Measurements from ENCODE around the gene B4GALT6.
A peak's percentile ranks its signal among the peaks of the same experiment; 100 is the strongest.

The B4GALT6 gene

GRCh38 chr18:31660763-31661162 is 23.6 kb downstream of the B4GALT6 start:
- Mint-ChIP-seq H3K27me3 (no peaks in the 10 kb centered on the region), H3K9me3 (peaks cover 9% of the 10 kb centered on the region), H3K36me3 (ENCODE audit: low read depth) (peaks cover 7% of the 10 kb centered on the region), H3K27ac (no peak overlapping the region), H3K4me3 (no peak overlapping the region), H3K4me1 (ENCODE audit: low read depth) (peaks cover 14% of the 10 kb centered on the region)
- intact Hi-C loops (cut with micrococcal nuclease): no loop called here

DNA sequence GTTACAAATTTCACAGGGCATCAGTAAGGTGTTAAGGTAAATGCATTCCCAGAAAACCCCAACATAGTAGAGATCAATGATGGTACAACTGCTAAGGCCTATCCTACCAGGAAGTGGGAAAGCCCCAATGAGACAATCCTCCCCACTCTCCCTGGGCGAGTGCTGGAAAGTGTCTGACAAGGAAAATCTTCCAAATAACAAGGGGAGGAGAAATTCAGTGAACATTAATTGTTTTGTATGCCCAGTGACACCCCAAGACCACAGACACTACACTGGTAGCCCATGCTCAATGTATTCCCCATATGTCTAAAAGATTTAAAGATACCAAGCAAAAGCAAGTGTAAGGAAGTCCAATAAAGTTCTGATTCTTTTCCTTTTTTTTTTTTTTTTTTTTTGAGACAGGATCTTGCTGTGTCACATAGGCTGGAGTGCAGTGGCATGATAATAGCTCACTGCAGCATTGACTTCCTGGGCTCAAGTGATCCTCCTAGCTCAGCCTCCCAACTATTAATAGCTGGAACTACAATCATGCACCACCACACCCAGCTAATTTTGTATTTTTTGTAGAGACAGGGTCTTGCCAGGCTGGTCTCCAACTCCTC is 24.7 kb downstream of the B4GALT6 start:
- Mint-ChIP-seq H3K27me3 (no peaks in the 10 kb centered on the region), H3K4me3 (no peak overlapping the region), H3K4me1 (ENCODE audit: low read depth) (peaks cover 14% of the 10 kb centered on the region), H3K9me3 (peaks cover 9% of the 10 kb centered on the region), H3K36me3 (ENCODE audit: low read depth) (peaks cover 7% of the 10 kb centered on the region), H3K27ac (peak overlapping the region; percentile 40)
- intact Hi-C loops (cut with micrococcal nuclease): no loop called here

DNA sequence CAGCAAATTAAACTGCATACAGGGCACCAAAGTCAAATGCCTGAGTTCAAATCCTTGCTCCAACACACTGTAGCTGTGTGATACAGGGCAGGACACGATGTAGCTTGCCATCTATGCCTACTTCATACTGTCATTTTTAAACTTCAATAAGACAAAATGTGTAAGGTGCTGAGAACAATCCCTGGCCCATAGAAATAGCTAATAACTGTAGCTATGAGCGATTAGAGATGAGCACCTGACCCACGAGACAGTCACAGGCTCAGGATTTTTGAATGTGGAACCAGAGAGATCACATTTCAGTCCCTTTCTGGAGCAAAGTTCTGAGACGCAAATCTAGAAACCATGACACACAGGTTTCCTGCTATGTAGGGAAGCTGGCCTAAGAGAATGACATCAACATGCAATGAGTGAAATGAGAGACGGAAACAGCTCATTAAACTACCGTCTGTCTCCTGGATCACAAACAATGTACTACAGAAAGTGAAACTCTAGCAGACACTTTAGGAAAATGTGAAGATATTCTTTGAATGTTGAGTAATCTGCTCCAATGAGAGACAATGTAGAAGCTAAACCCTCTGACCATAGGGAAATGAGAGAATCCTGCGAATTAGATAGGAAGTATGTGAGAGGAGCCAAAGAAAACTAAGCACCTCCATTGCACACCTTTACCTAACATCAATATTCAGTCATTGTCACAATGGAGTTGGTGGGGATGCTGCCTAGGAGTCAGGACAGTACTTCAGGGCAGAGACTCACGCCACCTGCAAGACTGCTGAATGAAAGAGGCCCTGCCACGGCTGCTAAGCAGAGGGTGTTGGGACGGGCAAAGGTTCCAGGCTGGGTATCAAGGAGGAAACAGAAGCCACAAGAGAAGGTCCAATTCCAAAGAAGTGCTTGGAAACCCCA is 25.5 kb downstream of the B4GALT6 start:
- peaks cover 14% of the 10 kb centered on the region for H3K4me1 Mint-ChIP-seq (ENCODE audit: low read depth)
- no peaks in the 10 kb centered on the region for H3K27me3 Mint-ChIP-seq
- no peak overlapping the region for H3K4me3 Mint-ChIP-seq
- H3K9me3 Mint-ChIP-seq: peaks cover 9% of the 10 kb centered on the region
- peaks cover 7% of the 10 kb centered on the region for H3K36me3 Mint-ChIP-seq (ENCODE audit: low read depth)
- intact Hi-C loops (cut with micrococcal nuclease): no loop called here
- peak overlapping the region; percentile 40 for H3K27ac Mint-ChIP-seq

DNA sequence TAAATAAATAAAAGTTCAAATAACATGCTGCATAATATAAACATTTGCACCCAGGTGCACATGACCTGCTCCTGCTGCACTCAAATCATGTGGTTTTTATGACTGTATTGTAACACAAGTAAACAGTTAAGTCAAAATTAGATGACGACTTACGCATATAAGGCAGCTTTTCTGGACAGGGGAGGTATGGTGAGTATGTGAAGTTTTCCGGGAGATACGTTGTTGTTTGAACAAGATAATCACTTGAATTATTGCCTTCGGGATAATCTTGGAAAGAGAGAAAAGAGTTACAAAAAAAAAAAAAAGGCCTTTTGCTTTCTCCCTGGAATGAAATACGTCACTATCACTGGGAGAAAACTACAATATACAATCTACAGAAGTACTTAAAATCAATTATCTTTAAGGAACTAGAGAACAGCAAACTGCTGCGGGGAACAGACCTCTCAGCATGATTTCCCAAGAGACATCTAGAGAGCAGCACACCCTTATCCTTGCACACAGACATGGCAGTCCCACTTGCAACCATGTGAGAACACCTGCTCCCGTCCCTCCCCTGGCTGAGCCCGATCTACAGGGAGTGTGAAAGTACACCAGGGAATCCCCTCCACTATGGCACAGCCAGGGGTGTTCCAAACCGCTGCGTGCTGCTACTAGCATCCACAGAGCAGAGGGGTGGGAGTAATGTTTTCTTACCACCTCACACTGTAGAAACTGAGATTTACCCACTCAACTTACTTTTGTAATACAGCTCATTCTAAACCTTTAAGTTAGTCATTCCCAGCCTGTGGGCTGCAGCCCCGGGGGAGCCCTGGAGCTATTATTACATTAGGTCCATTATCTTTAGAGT is 26.3 kb downstream of the B4GALT6 start:
- Mint-ChIP-seq H3K4me1 (ENCODE audit: low read depth) (peaks cover 17% of the 10 kb centered on the region), H3K27me3 (no peaks in the 10 kb centered on the region), H3K9me3 (peaks cover 9% of the 10 kb centered on the region), H3K4me3 (no peak overlapping the region), H3K27ac (no peak overlapping the region), H3K36me3 (ENCODE audit: low read depth) (peaks cover 7% of the 10 kb centered on the region)
- intact Hi-C loops (cut with micrococcal nuclease): no loop called here

DNA sequence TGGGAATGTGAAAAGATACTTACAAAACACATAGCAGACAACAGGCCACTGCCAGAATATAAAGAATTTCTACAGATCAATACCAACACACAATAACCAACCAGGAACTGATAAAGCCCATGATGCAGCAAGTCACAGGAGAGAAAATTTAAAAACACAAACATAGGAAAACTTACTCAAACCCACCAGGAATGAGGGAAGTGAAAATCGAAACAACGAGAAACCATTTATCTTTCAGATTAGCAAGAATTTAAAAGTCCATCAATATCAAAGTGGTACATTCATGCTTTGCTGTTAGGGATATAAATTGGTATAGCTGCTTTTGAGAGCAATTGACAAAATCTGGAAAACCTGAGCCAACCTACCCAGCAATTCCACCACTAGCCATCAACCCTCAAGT is 27.6 kb downstream of the B4GALT6 start:
- intact Hi-C loops (cut with micrococcal nuclease): no loop called here
- peaks cover 30% of the 10 kb centered on the region for H3K4me1 Mint-ChIP-seq (ENCODE audit: low read depth)
- peaks cover 9% of the 10 kb centered on the region for H3K9me3 Mint-ChIP-seq
- H3K27me3 Mint-ChIP-seq: no peaks in the 10 kb centered on the region
- H3K4me3 Mint-ChIP-seq: no peak overlapping the region
- peaks cover 7% of the 10 kb centered on the region for H3K36me3 Mint-ChIP-seq (ENCODE audit: low read depth)
- H3K27ac Mint-ChIP-seq: no peak overlapping the region

DNA sequence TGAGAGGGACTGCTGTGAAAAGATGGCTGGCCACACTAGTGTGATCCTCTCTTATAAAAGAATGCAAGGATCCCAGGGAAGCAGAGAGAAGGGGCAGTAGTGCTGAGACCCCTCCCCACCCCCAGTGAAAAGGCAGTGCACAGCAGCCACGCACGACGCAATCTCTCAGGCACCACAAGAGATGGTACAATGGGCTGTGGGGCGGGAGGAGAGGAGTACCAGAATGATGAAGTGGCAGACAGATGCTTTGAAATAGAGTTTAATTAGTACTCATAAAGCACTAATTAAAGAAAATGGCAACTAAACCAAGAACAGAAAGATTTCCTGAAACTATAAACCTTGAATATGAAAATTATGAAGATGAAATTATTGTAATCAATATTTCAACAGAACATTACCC is 29.0 kb downstream of the B4GALT6 start:
- H3K9me3 Mint-ChIP-seq: peaks cover under 1% of the 10 kb centered on the region
- no peaks in the 10 kb centered on the region for H3K27me3 Mint-ChIP-seq
- no peak overlapping the region for H3K27ac Mint-ChIP-seq
- peaks cover 2% of the 10 kb centered on the region for H3K36me3 Mint-ChIP-seq (ENCODE audit: low read depth)
- peaks cover 30% of the 10 kb centered on the region for H3K4me1 Mint-ChIP-seq (ENCODE audit: low read depth)
- no peak overlapping the region for H3K4me3 Mint-ChIP-seq
- intact Hi-C loops (cut with micrococcal nuclease): no loop called here

DNA sequence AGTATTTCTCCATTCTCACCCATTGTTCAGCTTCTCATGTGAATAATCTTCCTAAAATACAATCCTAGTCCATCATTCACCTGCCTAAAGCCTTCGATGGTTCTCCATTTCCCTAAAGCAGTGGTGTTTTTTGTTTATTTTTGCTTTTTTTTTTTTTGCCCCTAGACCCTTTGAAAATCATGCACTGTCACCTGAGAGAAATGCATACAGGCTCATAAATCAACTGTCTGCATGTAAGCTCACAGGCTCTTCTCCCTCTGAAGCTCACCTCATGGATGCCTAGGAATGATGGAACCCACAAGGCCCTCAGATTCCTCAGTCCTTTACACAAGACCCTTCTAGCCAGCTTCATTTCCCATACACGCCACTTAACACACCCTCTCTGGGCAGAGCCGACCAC is 31.5 kb downstream of the B4GALT6 start:
- intact Hi-C loops (cut with micrococcal nuclease): no loop called here
- no peak overlapping the region for H3K27ac Mint-ChIP-seq
- no peaks in the 10 kb centered on the region for H3K27me3 Mint-ChIP-seq
- H3K4me3 Mint-ChIP-seq: no peak overlapping the region
- peaks cover 16% of the 10 kb centered on the region for H3K4me1 Mint-ChIP-seq (ENCODE audit: low read depth)
- no peaks in the 10 kb centered on the region for H3K36me3 Mint-ChIP-seq (ENCODE audit: low read depth)
- H3K9me3 Mint-ChIP-seq: no peaks in the 10 kb centered on the region

- Mint-ChIP-seq H3K4me3 (no peak overlapping the region), H3K36me3 (ENCODE audit: low read depth) (no peaks in the 10 kb centered on the region), H3K9me3 (no peaks in the 10 kb centered on the region), H3K27me3 (no peaks in the 10 kb centered on the region), H3K4me1 (ENCODE audit: low read depth) (peaks cover 16% of the 10 kb centered on the region), H3K27ac (no peak overlapping the region)
- intact Hi-C loops (cut with micrococcal nuclease): no loop called here
Observed at GRCh38 chr18:31652357-31652756, 32.0 kb downstream of the B4GALT6 start.

- Mint-ChIP-seq H3K27me3 (no peaks in the 10 kb centered on the region), H3K4me1 (ENCODE audit: low read depth) (peaks cover 21% of the 10 kb centered on the region), H3K27ac (no peak overlapping the region), H3K4me3 (no peak overlapping the region), H3K9me3 (no peaks in the 10 kb centered on the region), H3K36me3 (ENCODE audit: low read depth) (no peaks in the 10 kb centered on the region)
- intact Hi-C loops (cut with micrococcal nuclease): no loop called here
Observed at GRCh38 chr18:31651369-31651768, 33.0 kb downstream of the B4GALT6 start.

GRCh38 chr18:31649978-31650719 is 34.2 kb downstream of the B4GALT6 start:
- Mint-ChIP-seq H3K9me3 (no peaks in the 10 kb centered on the region), H3K4me1 (ENCODE audit: low read depth) (peaks cover 25% of the 10 kb centered on the region), H3K4me3 (no peak overlapping the region), H3K27ac (no peak overlapping the region), H3K36me3 (ENCODE audit: low read depth) (no peaks in the 10 kb centered on the region), H3K27me3 (no peaks in the 10 kb centered on the region)
- intact Hi-C loops (cut with micrococcal nuclease): no loop called here

GRCh38 chr18:31649449-31649848 is 34.9 kb downstream of the B4GALT6 start:
- no peaks in the 10 kb centered on the region for H3K9me3 Mint-ChIP-seq
- no peak overlapping the region for H3K4me3 Mint-ChIP-seq
- H3K4me1 Mint-ChIP-seq (ENCODE audit: low read depth): peaks cover 25% of the 10 kb centered on the region
- H3K27ac Mint-ChIP-seq: no peak overlapping the region
- no peaks in the 10 kb centered on the region for H3K36me3 Mint-ChIP-seq (ENCODE audit: low read depth)
- intact Hi-C loops (cut with micrococcal nuclease): no loop called here
- H3K27me3 Mint-ChIP-seq: no peaks in the 10 kb centered on the region

DNA sequence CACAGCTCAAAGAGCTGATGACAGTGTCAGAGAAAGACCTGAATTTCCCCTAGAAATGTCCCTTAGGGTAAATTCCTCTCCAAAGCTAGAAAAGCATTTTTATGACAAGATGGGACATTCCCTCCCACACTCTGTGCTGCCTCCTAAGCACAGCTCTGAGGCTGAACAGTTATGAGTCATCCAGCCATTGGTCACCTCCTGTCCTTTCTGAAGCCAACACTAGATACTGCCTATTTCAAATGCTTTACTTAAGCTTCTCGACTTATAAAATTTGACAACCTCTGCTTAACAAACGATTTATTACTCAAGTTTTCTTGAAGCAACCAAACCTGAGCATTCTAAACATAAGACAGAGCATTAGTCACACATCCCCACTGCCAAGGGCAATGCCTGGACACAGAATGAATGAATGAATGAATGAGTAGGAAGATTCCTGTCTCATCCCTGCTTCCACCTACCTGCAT is 35.4 kb downstream of the B4GALT6 start:
- H3K27ac Mint-ChIP-seq: no peak overlapping the region
- peaks cover 25% of the 10 kb centered on the region for H3K4me1 Mint-ChIP-seq (ENCODE audit: low read depth)
- H3K36me3 Mint-ChIP-seq (ENCODE audit: low read depth): no peaks in the 10 kb centered on the region
- H3K27me3 Mint-ChIP-seq: no peaks in the 10 kb centered on the region
- no peaks in the 10 kb centered on the region for H3K9me3 Mint-ChIP-seq
- H3K4me3 Mint-ChIP-seq: no peak overlapping the region
- intact Hi-C loops (cut with micrococcal nuclease): no loop called here

DNA sequence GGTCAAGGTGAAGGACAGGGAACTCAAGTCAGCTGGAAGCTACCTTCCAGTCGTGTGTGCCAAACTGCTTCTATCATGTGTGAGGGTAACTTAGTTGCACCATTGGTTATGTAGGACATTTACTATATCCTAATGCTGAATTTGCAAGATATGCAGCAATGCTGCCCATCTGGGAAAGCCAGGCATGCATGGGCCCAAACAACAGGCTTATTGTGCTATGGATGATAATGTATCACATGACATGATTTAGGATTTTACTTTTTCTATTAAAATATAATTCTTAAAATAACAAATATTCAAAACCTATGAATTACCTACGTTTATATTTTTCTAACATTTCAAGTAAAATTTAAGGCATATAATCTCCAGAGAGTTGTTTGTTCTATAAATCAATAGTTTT is 35.9 kb downstream of the B4GALT6 start:
- peaks cover 25% of the 10 kb centered on the region for H3K4me1 Mint-ChIP-seq (ENCODE audit: low read depth)
- H3K36me3 Mint-ChIP-seq (ENCODE audit: low read depth): no peaks in the 10 kb centered on the region
- intact Hi-C loops (cut with micrococcal nuclease): no loop called here
- H3K27me3 Mint-ChIP-seq: no peaks in the 10 kb centered on the region
- H3K4me3 Mint-ChIP-seq: no peak overlapping the region
- H3K27ac Mint-ChIP-seq: no peak overlapping the region
- no peaks in the 10 kb centered on the region for H3K9me3 Mint-ChIP-seq

Measured in dendritic cell treated with granulocyte-macrophage colony-stimulating factor and Interleukin-4, amounts not matched to agents 40 ng/mL and 50 ng/mL, for 4 days (primary cell).